Measurements from ENCODE around the gene WDR38.

DNA sequence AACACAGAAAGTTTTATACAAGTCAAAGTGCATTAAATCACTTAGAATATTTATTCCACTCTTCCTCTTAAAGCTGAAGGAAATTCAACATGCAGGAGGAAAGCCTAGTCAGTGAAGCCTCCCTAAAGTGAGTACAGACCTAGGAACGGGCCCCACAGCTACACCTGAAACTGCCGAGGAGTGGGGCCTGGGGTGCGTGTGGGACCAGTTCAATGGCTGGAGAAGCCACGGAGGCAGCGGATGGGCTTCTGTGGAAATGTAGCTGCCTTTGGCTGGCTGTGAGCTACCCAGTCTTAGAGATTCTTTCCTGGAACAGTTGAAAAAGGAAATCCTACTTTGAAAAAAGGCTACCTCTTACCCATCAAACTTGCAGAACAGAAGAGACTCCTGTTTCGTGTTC, 25.3 kb downstream of the WDR38 start:
- TF ChIP-seq POLR2A (IDR thresholded peaks at IDR 0.05; ENCODE audit: low read depth, low read length) (no peak; the same call in 1 of the 2 replicates), POLR2AphosphoS5 (IDR thresholded peaks at IDR 0.05; ENCODE audit: low read depth, low read length) (0 out of 2 replicates have a peak, but pooled peaks have one; percentile 59), SPI1 (IDR thresholded peaks at IDR 0.05; ENCODE audit: low read depth, low read length) (no peak), TAF1 (IDR thresholded peaks at IDR 0.05; ENCODE audit: low read depth, low read length) (no peak)

Measured in GM12891 (cell line).